Endothelial cell of umbilical vein (primary cell): ENCODE results near the gene SETD2. TPM values are rescaled to one million over a fixed set of nuclear protein-coding genes. Genes with fewer than 3 reads are reported as not detected.

ENCODE experiments used
- BruUV-seq: library from RNA; stranded (reverse); fragments of 400-500 nt; replicated peaks from 2 replicates; lab custom pipeline; 2021; lab: Mats Ljungman, UMichigan
- CTCF ChIA-PET: fragments of 300-600, 350-600 bp; sonication (Branson Sonifier 250); formaldehyde crosslinking; loops from one replicate; lab custom pipeline; 2021; ENCODE audit warnings: antibody characterized with exemption, inconsistent platforms; lab: Charles Lee
- POLR2A ChIA-PET: fragments of 300-600, 350-600 bp; sonication (Branson Sonifier 250); formaldehyde crosslinking; loops from one replicate; lab custom pipeline; 2021; ENCODE audit warnings: antibody characterized with exemption, inconsistent platforms; lab: Charles Lee
- DNase-seq: peaks from one replicate; pipeline ENCODE4 v3.0.0-alpha.2; 2011; ENCODE audit warnings: low read depth, low spot score
- FAIRE-seq: peaks from 2 replicates; lab custom pipeline; 2011; peaks lifted over from hg19 to GRCh38; lab: Jason Lieb, UNC
- H2AFZ ChIP-seq: 2 replicates; pipeline ENCODE4 v1.6.0; 2012; ENCODE audit warnings: low read depth, low read length, control low read depth, inconsistent platforms
- H3K27ac ChIP-seq: 2 replicates; pipeline ENCODE4 v1.5.1; 2011; ENCODE audit warnings: low read depth, mild to moderate bottlenecking, control low read depth, low read length, moderate library complexity; ENCODE audit not compliant: insufficient read depth
- H3K27me3 ChIP-seq, 2 experiments: 2 replicates each; pipeline versions ENCODE4 v1.6.0 to v1.6.1; 2011; ENCODE audit warnings: low read length in 2 of 2, mixed read lengths in 1 of 2; ENCODE audit not compliant: control insufficient read depth in 2 of 2, insufficient read depth in 2 of 2
- H3K36me3 ChIP-seq, 2 experiments: 2 replicates in 1 of 2; 3 replicates in 1 of 2; pipeline ENCODE4 v1.5.1; 2011; ENCODE audit warnings: low read length in 2 of 2, mild to moderate bottlenecking in 1 of 2, moderate library complexity in 1 of 2; ENCODE audit not compliant: control insufficient read depth in 2 of 2, insufficient read depth in 2 of 2; ENCODE audit errors: extremely low read depth in 1 of 2
- H3K4me1 ChIP-seq: 3 replicates; pipeline ENCODE4 v1.5.1; 2011; ENCODE audit warnings: mild to moderate bottlenecking, low read length; ENCODE audit not compliant: control insufficient read depth, insufficient read depth; ENCODE audit errors: extremely low read depth
- H3K4me2 ChIP-seq: 2 replicates; pipeline ENCODE4 v1.6.1; 2011; ENCODE audit warnings: low read length, control low read depth, mixed read lengths; ENCODE audit not compliant: insufficient read depth
- H3K4me3 ChIP-seq, 3 experiments: fragments of 200-600 bp in 1 of 3; sonication (generic), shearing (Covaris generic) in 1 of 3; replicated peaks in 1 of 3; 2 replicates each; pipeline ENCODE4 v1.5.1; 2011 to 2016; ENCODE audit warnings: control low read depth in 3 of 3, low read length in 3 of 3, mild to moderate bottlenecking in 2 of 3, inconsistent platforms in 1 of 3, low read depth in 1 of 3, moderate library complexity in 1 of 3; ENCODE audit not compliant: insufficient read depth in 1 of 3
- H3K79me2 ChIP-seq: 2 replicates; pipeline ENCODE4 v1.6.0; 2012; ENCODE audit warnings: low read length, inconsistent platforms; ENCODE audit not compliant: control insufficient read depth, insufficient read depth
- H3K9ac ChIP-seq: replicated peaks from 2 replicates; pipeline ENCODE3; 2011; ENCODE audit warnings: low read length, control low read depth; ENCODE audit not compliant: insufficient read depth; ENCODE audit errors: extremely low read depth
- H3K9me1 ChIP-seq: replicated peaks from 3 replicates; pipeline ENCODE4 v1.6.0; 2011; ENCODE audit warnings: mild to moderate bottlenecking, low read length; ENCODE audit not compliant: control insufficient read depth, insufficient read depth; ENCODE audit errors: extremely low read depth
- H3K9me3 ChIP-seq: replicated peaks from 2 replicates; pipeline ENCODE4 v1.5.1; 2012; ENCODE audit warnings: low read length, inconsistent platforms; ENCODE audit not compliant: control insufficient read depth, insufficient read depth
- H4K20me1 ChIP-seq: replicated peaks from 2 replicates; pipeline ENCODE3; 2011; ENCODE audit warnings: mild to moderate bottlenecking, low read length; ENCODE audit not compliant: control insufficient read depth, insufficient read depth; ENCODE audit errors: extremely low read depth
- CTCF ChIP-seq, 2 donors: IDR thresholded peaks; 1 replicate in 1 of 2; 2 replicates in 1 of 2; pipeline ENCODE4 v1.5.1; 2011; ENCODE audit warnings: low read length in 2 of 2, mild to moderate bottlenecking in 2 of 2, moderate library complexity in 2 of 2, control low read depth in 1 of 2, inconsistent platforms in 1 of 2, low read depth in 1 of 2; ENCODE audit not compliant: insufficient read depth in 1 of 2; ENCODE audit errors: extremely low read depth in 1 of 2
- FOS ChIP-seq: IDR thresholded peaks from 2 replicates; pipeline ENCODE4 v1.6.1; 2011; ENCODE audit warnings: mild to moderate bottlenecking, low read length, moderate library complexity, borderline replicate concordance; ENCODE audit not compliant: insufficient read depth
- MYC ChIP-seq: IDR thresholded peaks from one replicate; pipeline ENCODE4 v1.6.1; 2011; ENCODE audit warnings: mild to moderate bottlenecking, low read depth, low read length
- dilution Hi-C: fragments of 300-500 bp; cut with MboI; formaldehyde crosslinking; loops from one replicate; pipeline ENCODE4 v1.15.0; 2019; ENCODE audit warnings: low sequenced_read_pairs; ENCODE audit not compliant: extremely low pct_ligation_motif_present
- intact Hi-C: fragments of 100-400 bp; cut with micrococcal nuclease; formaldehyde crosslinking; loops from one replicate; pipeline ENCODE4 v1.10.0; 2022
- polyA plus RNA-seq, 4 experiments: library from polyadenylated mRNA; depleted of rRNA in 3 of 4; stranded (reverse) in 3 of 4; unstranded in 1 of 4; fragments of >200 nt; gene quantifications; 2 replicates each; pipeline versions ENCODE4 v1.2.1 to v1.2.3, GENCODE V29; 2011 to 2012; ENCODE audit warnings: missing spikeins in 1 of 4
- total RNA-seq: library from RNA; stranded (reverse); gene quantifications from 2 replicates; pipeline ENCODE4 v1.2.3, GENCODE V29; 2021

The SETD2 gene
- total and polyA plus RNA-seq, 2 donors (not counting 3 experiments of a cell fraction or from before 2014, with no cell fraction given) = 13.7 to 41.4 TPM

GRCh38 chr3:47008234-47008796 is 155.6 kb downstream of the SETD2 start:
- H3K27ac ChIP-seq = no peak overlapping the region
- H3K9me3 ChIP-seq = no peaks in the 10 kb centered on the region
- no TSS peak for BruUV-seq
- H3K79me2 ChIP-seq = no peaks in the 10 kb centered on the region
- dilution Hi-C loops = no loop called here
- TF ChIP-seq FOS (no peak), CTCF (IDR thresholded peaks at IDR 0.05; ENCODE audit: extremely low read depth in 1 of 2, insufficient read depth in 1 of 2, low read depth in 1 of 2, low read length in 2 of 2) (no peak), MYC (no peak)
- H3K27me3 ChIP-seq = no peaks in the 10 kb centered on the region
- H3K9me1 ChIP-seq = no peaks in the 10 kb centered on the region
- DNase-seq = no peak
- H3K4me1 ChIP-seq = peaks cover 6% of the 10 kb centered on the region
- no peak overlapping the region for H3K9ac ChIP-seq
- intact Hi-C loops = loop anchor here (2.0 kb wide), 2 partner anchors 30 to 316 kb away; partner anchors contain the start of gene NBEAL2
- no peak overlapping the region for H3K4me3 ChIP-seq
- H3K36me3 ChIP-seq = peaks cover 0 to 23% of the 10 kb centered on the region in 2 experiments
- H4K20me1 ChIP-seq = no peaks in the 10 kb centered on the region
- ChIA-PET POLR2A (no interaction called here), CTCF (interaction anchor here (0.5 to 2.0 kb wide), 3 partner anchors 16 to 312 kb away, joined by 3 to 7 read pairs (median 3); no protein-coding TSS in a partner anchor)
- H2AFZ ChIP-seq = no peak overlapping the region
- peak overlapping the region; percentile 21 for H3K4me2 ChIP-seq
- no peak for FAIRE-seq
